Loucy (cell line): Measurements from ENCODE around the gene TLCD5.

Source experiments
- H2AFZ ChIP-seq: fragments of 200-600 bp; sonication (generic); 2 replicates; pipeline ENCODE4 v1.6.0; 2016; ENCODE audit warnings: antibody characterized with exemption, mild to moderate bottlenecking, low read length, moderate library complexity
- H3F3A ChIP-seq: fragments of 200-600 bp; 2 replicates; pipeline ENCODE4 v1.6.0; 2016; ENCODE audit warnings: antibody characterized with exemption, low read depth, mild to moderate bottlenecking
- H3K27me3 ChIP-seq: fragments of 200-600 bp; sonication (generic); 2 replicates; pipeline ENCODE4 v1.6.1; 2014; ENCODE audit warnings: low read length, mild to moderate bottlenecking; ENCODE audit not compliant: insufficient read depth, poor library complexity, severe bottlenecking
- H3K36me3 ChIP-seq: fragments of 200-600 bp; sonication (generic); 2 replicates; pipeline ENCODE4 v1.6.1; 2016; ENCODE audit warnings: low read length; ENCODE audit not compliant: insufficient read depth
- H3K4me1 ChIP-seq: fragments of 200-600 bp; sonication (generic); 2 replicates; pipeline ENCODE4 v1.5.1; 2014; ENCODE audit warnings: low read length, mild to moderate bottlenecking; ENCODE audit not compliant: insufficient read depth, poor library complexity, severe bottlenecking
- H3K4me2 ChIP-seq: fragments of 200-600 bp; sonication (generic); 2 replicates; pipeline ENCODE4 v1.6.0; 2014; ENCODE audit warnings: antibody characterized with exemption, low read length, low read depth, mild to moderate bottlenecking; ENCODE audit not compliant: poor library complexity, severe bottlenecking
- H3K4me3 ChIP-seq: fragments of 200-600 bp; sonication (generic); 2 replicates; pipeline ENCODE4 v1.5.1; 2014; ENCODE audit warnings: low read length, mild to moderate bottlenecking, mixed read lengths; ENCODE audit not compliant: poor library complexity, severe bottlenecking
- H3K79me2 ChIP-seq: fragments of 200-600 bp; sonication (generic); 2 replicates; pipeline ENCODE4 v1.6.1; 2014; ENCODE audit warnings: low read length; ENCODE audit not compliant: insufficient read depth
- H3K9ac ChIP-seq: fragments of 200-600 bp; sonication (generic); 2 replicates; pipeline ENCODE4 v1.6.0; 2014; ENCODE audit warnings: mild to moderate bottlenecking, low read depth, low read length, moderate library complexity; ENCODE audit not compliant: poor library complexity, severe bottlenecking
- H3K9me2 ChIP-seq: fragments of 200-600 bp; sonication (generic); replicated peaks from 2 replicates; pipeline ENCODE4 v1.6.1; 2016; ENCODE audit warnings: low read depth, low read length, mixed read lengths
- H3K9me3 ChIP-seq: fragments of 200-600 bp; sonication (generic); 2 replicates; pipeline ENCODE4 v1.6.1; 2014; ENCODE audit warnings: mild to moderate bottlenecking, antibody characterized with exemption, low read length, low read depth; ENCODE audit not compliant: insufficient read depth
- H4K20me1 ChIP-seq: fragments of 200-600 bp; sonication (generic); 2 replicates; pipeline ENCODE4 v1.6.0; 2014; ENCODE audit warnings: antibody characterized with exemption, low read length, mild to moderate bottlenecking; ENCODE audit not compliant: insufficient read depth, poor library complexity, severe bottlenecking
- CTCF ChIP-seq: fragments of 200-600 bp; sonication (generic); conservative IDR thresholded peaks from 2 replicates; pipeline ENCODE4 v1.5.1; 2014; ENCODE audit warnings: mild to moderate bottlenecking, antibody characterized with exemption, low read length
- EZH2phosphoT487 ChIP-seq: fragments of 200-600 bp; IDR thresholded peaks from 2 replicates; pipeline ENCODE4 v1.6.1; 2018; ENCODE audit warnings: antibody characterized with exemption, mild to moderate bottlenecking, moderate library complexity, borderline replicate concordance

TLCD5 gene

GRCh38 chr11:120346233-120346632 is 21.1 kb downstream of the TLCD5 start:
- no peak overlapping the region for H3K4me2 ChIP-seq
- peaks cover 89% of the 10 kb centered on the region for H3K27me3 ChIP-seq
- H2AFZ ChIP-seq = no peak overlapping the region
- H3F3A ChIP-seq = 0 out of 2 replicates have a peak, but pooled peaks cover 2% of the 10 kb centered on the region
- H3K9ac ChIP-seq = no peak overlapping the region
- H3K9me2 ChIP-seq = no peaks in the 10 kb centered on the region
- H3K4me1 ChIP-seq = peaks cover 8% of the 10 kb centered on the region
- no peak for TF ChIP-seq EZH2phosphoT487
- no peak for TF ChIP-seq CTCF
- no peaks in the 10 kb centered on the region for H3K9me3 ChIP-seq
- H3K79me2 ChIP-seq = no peaks in the 10 kb centered on the region
- no peak overlapping the region for H3K4me3 ChIP-seq
- H3K36me3 ChIP-seq = no peaks in the 10 kb centered on the region
- peaks cover 2% of the 10 kb centered on the region for H4K20me1 ChIP-seq

- Histone ChIP-seq H3K4me2 (no peak overlapping the region), H4K20me1 (no peaks in the 10 kb centered on the region), H3F3A (0 out of 2 replicates have a peak, but pooled peaks cover 2% of the 10 kb centered on the region), H3K9ac (no peak overlapping the region), H3K4me1 (no peaks in the 10 kb centered on the region), H3K9me3 (no peaks in the 10 kb centered on the region), H3K9me2 (no peaks in the 10 kb centered on the region), H3K36me3 (no peaks in the 10 kb centered on the region), H3K79me2 (no peaks in the 10 kb centered on the region), H2AFZ (no peak overlapping the region), H3K4me3 (no peak overlapping the region), H3K27me3 (peaks cover 96% of the 10 kb centered on the region)
- no peak for TF ChIP-seq CTCF
Observed at GRCh38 chr11:120350637-120351036, 25.5 kb downstream of the TLCD5 start.

GRCh38 chr11:120352405-120352804 is 27.3 kb downstream of the TLCD5 start:
- no peak overlapping the region for H3K4me3 ChIP-seq
- H3K79me2 ChIP-seq = no peaks in the 10 kb centered on the region
- H3K9me3 ChIP-seq = no peaks in the 10 kb centered on the region
- no peaks in the 10 kb centered on the region for H3K9me2 ChIP-seq
- no peaks in the 10 kb centered on the region for H3K4me1 ChIP-seq
- TF ChIP-seq EZH2phosphoT487 (no peak), CTCF (no peak)
- no peaks in the 10 kb centered on the region for H4K20me1 ChIP-seq
- no peak overlapping the region for H3K9ac ChIP-seq
- 0 out of 2 replicates have a peak, but pooled peaks cover 2% of the 10 kb centered on the region for H3F3A ChIP-seq
- no peaks in the 10 kb centered on the region for H3K36me3 ChIP-seq
- H2AFZ ChIP-seq = no peak overlapping the region
- no peak overlapping the region for H3K4me2 ChIP-seq
- H3K27me3 ChIP-seq = peaks cover 96% of the 10 kb centered on the region
